Measurements from ENCODE around the gene SDCBP2. TPM values are rescaled to one million over a fixed set of nuclear protein-coding genes. Genes with fewer than 3 reads are reported as not detected.

Gene SDCBP2
- total and polyA plus RNA-seq, 2 of the 13 experiments (the other 11 are each of a cell fraction or from before 2014, with no cell fraction given), result 1.2 to 2.4 TPM

GRCh38 chr20:1325173-1326030 is 3.5 kb downstream of the SDCBP2 start (continued):
- peak in 1 of 2 experiments; percentile 47 for TF ChIP-seq HMGXB4 (CRISPR knock-in tag; IDR thresholded peaks at IDR 0.05; ENCODE audit: borderline replicate concordance in 1 of 2, low read depth in 1 of 2)
- TF ChIP-seq ETV5 (CRISPR knock-in tag; IDR thresholded peaks at IDR 0.05; ENCODE audit: borderline replicate concordance), result peak; percentile 94
- peak; percentile 52; the same call in 1 of the 2 replicates for TF ChIP-seq FOXP4 (CRISPR knock-in tag; IDR thresholded peaks at IDR 0.05)
- TF ChIP-seq NFE2 (CRISPR knock-in tag; IDR thresholded peaks at IDR 0.05), result peak; percentile 65; the same call in 1 of the 2 replicates
- TF ChIP-seq ZNF501 (CRISPR knock-in tag; IDR thresholded peaks at IDR 0.05), result peak; percentile 100
- TF ChIP-seq SRSF9 (IDR thresholded peaks at IDR 0.05; ENCODE audit: borderline replicate concordance, insufficient read depth, low read depth, low read length, poor library complexity, severe bottlenecking), result no peak
- TF ChIP-seq SP140L (CRISPR knock-in tag; IDR thresholded peaks at IDR 0.05; ENCODE audit: borderline replicate concordance), result no peak
- TF ChIP-seq MAX (IDR thresholded peaks at IDR 0.05), result peak; percentile 92
- peak; percentile 77; the same call in 1 of the 2 replicates for TF ChIP-seq ESRRA (CRISPR knock-in tag; IDR thresholded peaks at IDR 0.05; ENCODE audit: low read depth)
- peak; percentile 88; the same call in 1 of the 2 replicates for TF ChIP-seq ARHGAP35 (CRISPR knock-in tag; IDR thresholded peaks at IDR 0.05; ENCODE audit: borderline replicate concordance)
- no peak for TF ChIP-seq FOXK2 (IDR thresholded peaks at IDR 0.05)
- peak; percentile 76; the same call in 1 of the 2 replicates for TF ChIP-seq ZHX1 (CRISPR knock-in tag; IDR thresholded peaks at IDR 0.05; ENCODE audit: low read depth)
- no peak for TF ChIP-seq FOSL1 (CRISPR knock-in tag; IDR thresholded peaks at IDR 0.05; ENCODE audit: borderline replicate concordance)
- TF ChIP-seq ARNT2 (CRISPR knock-in tag; IDR thresholded peaks at IDR 0.05; ENCODE audit: low read depth), result peak; percentile 48; the same call in 1 of the 2 replicates
- peak; percentile 89; the same call in 1 of the 2 replicates for TF ChIP-seq PBX3 (CRISPR knock-in tag; IDR thresholded peaks at IDR 0.05; ENCODE audit: borderline replicate concordance)
- TF ChIP-seq TAF1 (CRISPR knock-in tag; IDR thresholded peaks at IDR 0.05), result peak; percentile 97
- peak; percentile 73 for TF ChIP-seq NCOA2 (CRISPR knock-in tag; IDR thresholded peaks at IDR 0.05)
- TF ChIP-seq ZNF704 (CRISPR knock-in tag; IDR thresholded peaks at IDR 0.05; ENCODE audit: borderline replicate concordance), result peak; percentile 35
